H9 (cell line): ENCODE data around the gene OTP. TPM values are rescaled to one million over a fixed set of nuclear protein-coding genes. Genes with fewer than 3 reads are reported as not detected.

Experiments
- DNase-seq: peaks from one replicate; pipeline ENCODE4 v3.0.0-alpha.2; 2017
- H2AFZ ChIP-seq: one replicate; pipeline ENCODE4 v1.6.1; 2013; ENCODE audit warnings: mild to moderate bottlenecking, low read length, control low read depth, moderate library complexity
- H2AK5ac ChIP-seq: 2 replicates; pipeline ENCODE4 v1.6.1; 2013; ENCODE audit warnings: low read length, control low read depth, mixed read lengths; ENCODE audit not compliant: insufficient read length
- H2BK120ac ChIP-seq: one replicate; pipeline ENCODE4 v1.6.1; 2013; ENCODE audit warnings: low read depth, mild to moderate bottlenecking, low read length, control low read depth, inconsistent platforms; ENCODE audit not compliant: poor library complexity, severe bottlenecking
- H2BK12ac ChIP-seq: 2 replicates; pipeline ENCODE4 v1.6.1; 2013; ENCODE audit warnings: low read length, control low read depth, mixed read lengths, low read depth; ENCODE audit not compliant: insufficient read length
- H2BK15ac ChIP-seq: 2 replicates; pipeline ENCODE4 v1.6.1; 2013; ENCODE audit warnings: low read depth, low read length, control low read depth
- H2BK20ac ChIP-seq: one replicate; pipeline ENCODE4 v1.6.1; 2013; ENCODE audit warnings: low read depth, mild to moderate bottlenecking, low read length, control low read depth, inconsistent platforms; ENCODE audit not compliant: poor library complexity, severe bottlenecking
- H2BK5ac ChIP-seq: 2 replicates; pipeline ENCODE4 v1.6.1; 2013; ENCODE audit warnings: low read length, control low read depth, mixed read lengths; ENCODE audit not compliant: insufficient read length
- H3K14ac ChIP-seq: 2 replicates; pipeline ENCODE4 v1.6.1; 2013; ENCODE audit warnings: low read length, control low read depth; ENCODE audit not compliant: insufficient read depth
- H3K18ac ChIP-seq: 2 replicates; pipeline ENCODE4 v1.6.1; 2013; ENCODE audit warnings: low read depth, mild to moderate bottlenecking, mixed read lengths, low read length, control low read depth; ENCODE audit not compliant: insufficient read length
- H3K23ac ChIP-seq: 2 replicates; pipeline ENCODE4 v1.6.1; 2013; ENCODE audit warnings: low read length, control low read depth, mixed read lengths, low read depth; ENCODE audit not compliant: insufficient read length
- H3K23me2 ChIP-seq: 2 replicates; pipeline ENCODE4 v1.6.1; 2013; ENCODE audit warnings: low read depth, mild to moderate bottlenecking, mixed read lengths, low read length, control low read depth; ENCODE audit not compliant: insufficient read length, poor library complexity, severe bottlenecking
- H3K27ac ChIP-seq: 2 replicates; pipeline ENCODE4 v1.5.1; 2013; ENCODE audit warnings: low read length, control low read depth, mixed read lengths, low read depth; ENCODE audit not compliant: insufficient read length
- H3K27me3 ChIP-seq: 2 replicates; pipeline ENCODE4 v1.6.1; 2013; ENCODE audit warnings: low read length, control low read depth, inconsistent platforms; ENCODE audit not compliant: insufficient read depth
- H3K4ac ChIP-seq: 2 replicates; pipeline ENCODE4 v1.6.1; 2013; ENCODE audit warnings: low read depth, mild to moderate bottlenecking, control low read depth, inconsistent platforms, low read length, moderate library complexity
- H3K4me1 ChIP-seq: 2 replicates; pipeline ENCODE4 v1.6.1; 2013; ENCODE audit warnings: low read length, control low read depth, inconsistent platforms; ENCODE audit not compliant: insufficient read depth
- H3K4me2 ChIP-seq: 2 replicates; pipeline ENCODE4 v1.6.1; 2013; ENCODE audit warnings: low read length, control low read depth, mixed read lengths; ENCODE audit not compliant: insufficient read length, insufficient read depth
- H3K56ac ChIP-seq: 2 replicates; pipeline ENCODE4 v1.6.1; 2013; ENCODE audit warnings: low read depth, mild to moderate bottlenecking, mixed read lengths, low read length, control low read depth; ENCODE audit not compliant: insufficient read length
- H3K79me1 ChIP-seq: 2 replicates; pipeline ENCODE4 v1.6.1; 2013; ENCODE audit warnings: low read depth, mild to moderate bottlenecking, moderate library complexity, low read length, control low read depth, inconsistent platforms; ENCODE audit not compliant: insufficient read depth, poor library complexity, severe bottlenecking
- H3K79me2 ChIP-seq: 2 replicates; pipeline ENCODE4 v1.6.1; 2013; ENCODE audit warnings: low read length, control low read depth, inconsistent platforms; ENCODE audit not compliant: insufficient read depth
- H3K9ac ChIP-seq: 2 replicates; pipeline ENCODE4 v1.6.1; 2013; ENCODE audit warnings: low read length, control low read depth, mixed read lengths; ENCODE audit not compliant: insufficient read length; ENCODE audit errors: extremely low read depth
- H3K9me3 ChIP-seq: one replicate; pipeline ENCODE4 v1.6.1; 2013; ENCODE audit warnings: low read depth, low read length, inconsistent platforms; ENCODE audit not compliant: control insufficient read depth
- H3T11ph ChIP-seq: one replicate; pipeline ENCODE4 v1.6.1; 2013; ENCODE audit warnings: mild to moderate bottlenecking, low read length, control low read depth, inconsistent platforms
- H4K20me1 ChIP-seq: one replicate; pipeline ENCODE4 v1.6.1; 2013; ENCODE audit not compliant: control insufficient read depth, insufficient read length, insufficient read depth
- H4K5ac ChIP-seq: 2 replicates; pipeline ENCODE4 v1.6.1; 2013; ENCODE audit warnings: low read depth, mild to moderate bottlenecking, mixed read lengths, low read length, control low read depth; ENCODE audit not compliant: insufficient read length
- H4K8ac ChIP-seq: replicated peaks from 2 replicates; pipeline ENCODE4 v1.6.1; 2013; ENCODE audit warnings: low read length, control low read depth, mixed read lengths, low read depth; ENCODE audit not compliant: insufficient read length
- H4K91ac ChIP-seq: 2 replicates; pipeline ENCODE4 v1.6.1; 2013; ENCODE audit warnings: low read depth, mild to moderate bottlenecking, moderate library complexity, mixed read lengths, low read length, control low read depth; ENCODE audit not compliant: insufficient read length
- H3K27ac Mint-ChIP-seq, 3 experiments: 2 replicates in 2 of 3; 3 replicates in 1 of 3; pipeline ENCODE4 v1.8.0; 2020 to 2021; ENCODE audit warnings: mixed read lengths in 3 of 3, mild to moderate bottlenecking in 1 of 3, moderate library complexity in 1 of 3
- H3K27me3 Mint-ChIP-seq: 2 replicates; pipeline ENCODE4 v1.8.0; 2021; ENCODE audit warnings: low read depth, mild to moderate bottlenecking, moderate library complexity, mixed read lengths
- H3K36me3 Mint-ChIP-seq, 3 experiments: 2 replicates in 2 of 3; 3 replicates in 1 of 3; pipeline ENCODE4 v1.8.0; 2020 to 2021; ENCODE audit warnings: low read depth in 3 of 3, mixed read lengths in 3 of 3; ENCODE audit not compliant: insufficient read depth in 1 of 3
- H3K4me1 Mint-ChIP-seq, 2 experiments: 2 replicates each; pipeline ENCODE4 v1.8.0; 2020; ENCODE audit warnings: mixed read lengths in 2 of 2
- H3K4me3 Mint-ChIP-seq, 2 experiments: 2 replicates in 1 of 2; 3 replicates in 1 of 2; pipeline ENCODE4 v1.8.0; 2020 to 2021; ENCODE audit warnings: mild to moderate bottlenecking in 2 of 2, mixed read lengths in 2 of 2, moderate library complexity in 1 of 2
- H3K9me3 Mint-ChIP-seq, 2 experiments: 2 replicates in 1 of 2; 3 replicates in 1 of 2; pipeline ENCODE4 v1.8.0; 2020; ENCODE audit warnings: mild to moderate bottlenecking in 2 of 2, mixed read lengths in 2 of 2, moderate library complexity in 1 of 2
- WGBS: extraction: QIAGEN DNeasy Blood & Tissue Kit; methylation state at CpG from one replicate; pipeline ENCODE4 v1.1.7; 2013; ENCODE audit warnings: missing lambda C conversion rate, low lambda C conversion rate, mixed read lengths; ENCODE audit not compliant: insufficient read length; ENCODE audit errors: extremely low coverage; 5-methylcytosine and 5-hydroxymethylcytosine counted together
- total RNA-seq: library from RNA; stranded (reverse); gene quantifications from 2 replicates; pipeline ENCODE4 v1.2.1, GENCODE V29; 2021
- TF ChIP-seq, protein P1 (sequence below): fragments of 200-600 bp; sonication (generic); conservative IDR thresholded peaks from 3 replicates; pipeline ENCODE4 v1.8.0; 2021; ENCODE audit warnings: antibody characterized with exemption, mild to moderate bottlenecking

The OTP gene
- total RNA-seq, 1 experiment from 2014 or later: not detected

GRCh38 chr5:77670526-77670925, 32.0 kb upstream of the OTP start:
- Histone ChIP-seq H3K79me1 (no peaks in the 10 kb centered on the region), H3T11ph (no peak overlapping the region)
- H3K4me3 Mint-ChIP-seq: no peak overlapping the region

More at GRCh38 chr5:77670526-77670925, 32.0 kb upstream of the OTP start:
- no peak overlapping the region for H2BK20ac ChIP-seq
- no peak overlapping the region for H3K4me2 ChIP-seq
- no peak overlapping the region for H2AK5ac ChIP-seq
- no peak overlapping the region for H3K27ac ChIP-seq
- no peak overlapping the region for H2BK5ac ChIP-seq
- no peak for DNase-seq
- H2BK120ac ChIP-seq: no peak overlapping the region
- no peak overlapping the region for H3K56ac ChIP-seq
- no peaks in the 10 kb centered on the region for H3K9me3 ChIP-seq
- no peak overlapping the region for H2AFZ ChIP-seq
- no peak overlapping the region for H2BK12ac ChIP-seq
- H3K4me1 ChIP-seq: no peaks in the 10 kb centered on the region
- H2BK15ac ChIP-seq: no peak overlapping the region
- peaks cover 1 to 4% of the 10 kb centered on the region in 2 experiments; a peak in 3 of 5 replicates for H3K9me3 Mint-ChIP-seq
- H3K14ac ChIP-seq: no peak overlapping the region
- no peak overlapping the region for H3K18ac ChIP-seq
- no peak overlapping the region for H4K91ac ChIP-seq
- no peaks in the 10 kb centered on the region for H4K20me1 ChIP-seq
- no peak overlapping the region for H4K5ac ChIP-seq
- H3K23ac ChIP-seq: no peak overlapping the region
- TF ChIP-seq, protein P1, sequence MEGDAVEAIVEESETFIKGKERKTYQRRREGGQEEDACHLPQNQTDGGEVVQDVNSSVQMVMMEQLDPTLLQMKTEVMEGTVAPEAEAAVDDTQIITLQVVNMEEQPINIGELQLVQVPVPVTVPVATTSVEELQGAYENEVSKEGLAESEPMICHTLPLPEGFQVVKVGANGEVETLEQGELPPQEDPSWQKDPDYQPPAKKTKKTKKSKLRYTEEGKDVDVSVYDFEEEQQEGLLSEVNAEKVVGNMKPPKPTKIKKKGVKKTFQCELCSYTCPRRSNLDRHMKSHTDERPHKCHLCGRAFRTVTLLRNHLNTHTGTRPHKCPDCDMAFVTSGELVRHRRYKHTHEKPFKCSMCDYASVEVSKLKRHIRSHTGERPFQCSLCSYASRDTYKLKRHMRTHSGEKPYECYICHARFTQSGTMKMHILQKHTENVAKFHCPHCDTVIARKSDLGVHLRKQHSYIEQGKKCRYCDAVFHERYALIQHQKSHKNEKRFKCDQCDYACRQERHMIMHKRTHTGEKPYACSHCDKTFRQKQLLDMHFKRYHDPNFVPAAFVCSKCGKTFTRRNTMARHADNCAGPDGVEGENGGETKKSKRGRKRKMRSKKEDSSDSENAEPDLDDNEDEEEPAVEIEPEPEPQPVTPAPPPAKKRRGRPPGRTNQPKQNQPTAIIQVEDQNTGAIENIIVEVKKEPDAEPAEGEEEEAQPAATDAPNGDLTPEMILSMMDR: no peak
- H3K9ac ChIP-seq: no peak overlapping the region
- peaks cover 7 to 12% of the 10 kb centered on the region in 2 experiments; a peak in 3 of 4 replicates for H3K4me1 Mint-ChIP-seq
- H3K79me2 ChIP-seq: no peaks in the 10 kb centered on the region
- WGBS: no CpG with 5 or more reads among the region's 3 CpGs
- no peaks in the 10 kb centered on the region for H3K23me2 ChIP-seq
- peaks cover 0 to 4% (median 0%) of the 10 kb centered on the region in 3 experiments; a peak in 1 of 7 replicates for H3K36me3 Mint-ChIP-seq
- H3K27me3 ChIP-seq: no peaks in the 10 kb centered on the region
- no peak overlapping the region for H4K8ac ChIP-seq
- no peak overlapping the region; a peak in 1 of 7 replicates for H3K27ac Mint-ChIP-seq
- H3K4ac ChIP-seq: no peak overlapping the region
- H3K27me3 Mint-ChIP-seq: peaks cover 36% of the 10 kb centered on the region
